HL-60 (cell line): Measurements from ENCODE around the gene FCRL6.

Experiments
- GABPA ChIP-seq: IDR thresholded peaks from 2 replicates; pipeline ENCODE4 v1.6.1; 2012; ENCODE audit warnings: low read depth
- POLR2AphosphoS5 ChIP-seq: IDR thresholded peaks from 2 replicates; pipeline ENCODE4 v1.6.1; 2012; ENCODE audit warnings: low read depth
- SPI1 ChIP-seq: IDR thresholded peaks from 2 replicates; pipeline ENCODE4 v1.6.1; 2012; ENCODE audit warnings: low read depth, mild to moderate bottlenecking, borderline replicate concordance
- TF ChIP-seq, protein P1 (sequence below): IDR thresholded peaks from one replicate; pipeline ENCODE4 v1.5.1; 2011; ENCODE audit warnings: low read length, control low read depth, inconsistent platforms; ENCODE audit not compliant: insufficient read depth
- TF ChIP-seq, protein P2 (sequence below): IDR thresholded peaks from 2 replicates; pipeline ENCODE4 v1.6.1; 2012; ENCODE audit warnings: low read depth; ENCODE audit not compliant: insufficient replicate concordance

DNA sequence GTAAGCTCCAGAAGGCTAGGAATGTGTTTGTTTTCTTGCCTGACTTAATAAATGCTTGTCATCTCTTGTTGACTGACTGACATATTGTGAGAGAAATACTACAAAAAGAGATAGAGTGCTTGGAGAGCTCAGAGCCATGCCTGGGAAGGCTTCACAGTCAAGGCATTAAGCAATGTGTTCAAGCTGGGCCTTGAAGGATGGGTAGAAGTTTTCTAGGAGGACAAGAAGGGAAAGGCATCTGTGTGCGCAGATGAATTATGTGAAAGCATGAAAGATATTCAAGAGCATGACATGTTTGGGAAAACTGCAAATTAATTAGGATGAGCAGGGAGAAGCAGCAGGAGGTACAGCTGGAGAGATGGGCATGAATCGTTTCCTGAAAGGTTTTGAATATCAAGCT is 30.1 kb downstream of the FCRL6 start:
- TF ChIP-seq, protein P1, sequence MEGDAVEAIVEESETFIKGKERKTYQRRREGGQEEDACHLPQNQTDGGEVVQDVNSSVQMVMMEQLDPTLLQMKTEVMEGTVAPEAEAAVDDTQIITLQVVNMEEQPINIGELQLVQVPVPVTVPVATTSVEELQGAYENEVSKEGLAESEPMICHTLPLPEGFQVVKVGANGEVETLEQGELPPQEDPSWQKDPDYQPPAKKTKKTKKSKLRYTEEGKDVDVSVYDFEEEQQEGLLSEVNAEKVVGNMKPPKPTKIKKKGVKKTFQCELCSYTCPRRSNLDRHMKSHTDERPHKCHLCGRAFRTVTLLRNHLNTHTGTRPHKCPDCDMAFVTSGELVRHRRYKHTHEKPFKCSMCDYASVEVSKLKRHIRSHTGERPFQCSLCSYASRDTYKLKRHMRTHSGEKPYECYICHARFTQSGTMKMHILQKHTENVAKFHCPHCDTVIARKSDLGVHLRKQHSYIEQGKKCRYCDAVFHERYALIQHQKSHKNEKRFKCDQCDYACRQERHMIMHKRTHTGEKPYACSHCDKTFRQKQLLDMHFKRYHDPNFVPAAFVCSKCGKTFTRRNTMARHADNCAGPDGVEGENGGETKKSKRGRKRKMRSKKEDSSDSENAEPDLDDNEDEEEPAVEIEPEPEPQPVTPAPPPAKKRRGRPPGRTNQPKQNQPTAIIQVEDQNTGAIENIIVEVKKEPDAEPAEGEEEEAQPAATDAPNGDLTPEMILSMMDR, result no peak
- TF ChIP-seq, protein P2, sequence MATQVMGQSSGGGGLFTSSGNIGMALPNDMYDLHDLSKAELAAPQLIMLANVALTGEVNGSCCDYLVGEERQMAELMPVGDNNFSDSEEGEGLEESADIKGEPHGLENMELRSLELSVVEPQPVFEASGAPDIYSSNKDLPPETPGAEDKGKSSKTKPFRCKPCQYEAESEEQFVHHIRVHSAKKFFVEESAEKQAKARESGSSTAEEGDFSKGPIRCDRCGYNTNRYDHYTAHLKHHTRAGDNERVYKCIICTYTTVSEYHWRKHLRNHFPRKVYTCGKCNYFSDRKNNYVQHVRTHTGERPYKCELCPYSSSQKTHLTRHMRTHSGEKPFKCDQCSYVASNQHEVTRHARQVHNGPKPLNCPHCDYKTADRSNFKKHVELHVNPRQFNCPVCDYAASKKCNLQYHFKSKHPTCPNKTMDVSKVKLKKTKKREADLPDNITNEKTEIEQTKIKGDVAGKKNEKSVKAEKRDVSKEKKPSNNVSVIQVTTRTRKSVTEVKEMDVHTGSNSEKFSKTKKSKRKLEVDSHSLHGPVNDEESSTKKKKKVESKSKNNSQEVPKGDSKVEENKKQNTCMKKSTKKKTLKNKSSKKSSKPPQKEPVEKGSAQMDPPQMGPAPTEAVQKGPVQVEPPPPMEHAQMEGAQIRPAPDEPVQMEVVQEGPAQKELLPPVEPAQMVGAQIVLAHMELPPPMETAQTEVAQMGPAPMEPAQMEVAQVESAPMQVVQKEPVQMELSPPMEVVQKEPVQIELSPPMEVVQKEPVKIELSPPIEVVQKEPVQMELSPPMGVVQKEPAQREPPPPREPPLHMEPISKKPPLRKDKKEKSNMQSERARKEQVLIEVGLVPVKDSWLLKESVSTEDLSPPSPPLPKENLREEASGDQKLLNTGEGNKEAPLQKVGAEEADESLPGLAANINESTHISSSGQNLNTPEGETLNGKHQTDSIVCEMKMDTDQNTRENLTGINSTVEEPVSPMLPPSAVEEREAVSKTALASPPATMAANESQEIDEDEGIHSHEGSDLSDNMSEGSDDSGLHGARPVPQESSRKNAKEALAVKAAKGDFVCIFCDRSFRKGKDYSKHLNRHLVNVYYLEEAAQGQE, result no peak
- TF ChIP-seq GABPA, result no peak
- no peak for TF ChIP-seq SPI1
- TF ChIP-seq POLR2AphosphoS5, result no peak
